ENCODE data around the gene SLC35E3. TPM values are rescaled to one million over a fixed set of nuclear protein-coding genes. Genes with fewer than 3 reads are reported as not detected.
"Not testable (repeated sequence)": the region's sequence is repeated elsewhere in the genome, so short reads cannot be mapped to it uniquely, and the experiment has no call there.

Gene SLC35E3
- total RNA-seq, 4 donors from 2014 or later = 1.3 to 15.1 (median 4.9) TPM

DNA sequence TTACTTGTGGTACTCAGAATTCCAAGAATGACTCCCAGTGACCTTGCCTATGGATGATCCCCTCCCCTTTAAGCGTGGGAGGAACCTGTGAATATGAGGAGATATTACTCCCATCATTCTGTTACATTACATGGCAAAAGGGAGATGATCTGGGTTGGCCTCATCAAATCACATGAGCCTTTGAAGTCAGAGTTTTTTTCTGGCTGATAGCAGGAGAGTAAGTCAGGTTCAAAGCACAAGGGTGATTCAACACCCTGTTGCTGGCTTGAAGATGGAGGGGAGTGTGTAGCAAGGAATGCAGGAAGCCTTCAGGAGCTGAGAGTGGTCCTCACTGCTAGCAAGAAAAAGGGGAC lies 52.9 kb downstream of the SLC35E3 start:
- no peaks in the 10 kb centered on the region for H3K27me3 ChIP-seq
- 83 to 100% methylated on average over 1 of the region's 1 CpG for WGBS, 2 donors (ENCODE audit: low coverage in 1 of 2)
- H3K27ac ChIP-seq = no peak overlapping the region
- TF ChIP-seq EP300 (IDR thresholded peaks at IDR 0.05) (no peak), POLR2AphosphoS5 (IDR thresholded peaks at IDR 0.05) (no peak), POLR2A (IDR thresholded peaks at IDR 0.05) (no peak)
- TF ChIP-seq, protein P1, sequence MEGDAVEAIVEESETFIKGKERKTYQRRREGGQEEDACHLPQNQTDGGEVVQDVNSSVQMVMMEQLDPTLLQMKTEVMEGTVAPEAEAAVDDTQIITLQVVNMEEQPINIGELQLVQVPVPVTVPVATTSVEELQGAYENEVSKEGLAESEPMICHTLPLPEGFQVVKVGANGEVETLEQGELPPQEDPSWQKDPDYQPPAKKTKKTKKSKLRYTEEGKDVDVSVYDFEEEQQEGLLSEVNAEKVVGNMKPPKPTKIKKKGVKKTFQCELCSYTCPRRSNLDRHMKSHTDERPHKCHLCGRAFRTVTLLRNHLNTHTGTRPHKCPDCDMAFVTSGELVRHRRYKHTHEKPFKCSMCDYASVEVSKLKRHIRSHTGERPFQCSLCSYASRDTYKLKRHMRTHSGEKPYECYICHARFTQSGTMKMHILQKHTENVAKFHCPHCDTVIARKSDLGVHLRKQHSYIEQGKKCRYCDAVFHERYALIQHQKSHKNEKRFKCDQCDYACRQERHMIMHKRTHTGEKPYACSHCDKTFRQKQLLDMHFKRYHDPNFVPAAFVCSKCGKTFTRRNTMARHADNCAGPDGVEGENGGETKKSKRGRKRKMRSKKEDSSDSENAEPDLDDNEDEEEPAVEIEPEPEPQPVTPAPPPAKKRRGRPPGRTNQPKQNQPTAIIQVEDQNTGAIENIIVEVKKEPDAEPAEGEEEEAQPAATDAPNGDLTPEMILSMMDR (IDR thresholded peaks at IDR 0.05) = no peak
- no peak for ATAC-seq
- H3K4me1 ChIP-seq = no peaks in the 10 kb centered on the region
- no peak overlapping the region for H3K4me3 ChIP-seq
- no peaks in the 10 kb centered on the region for H3K36me3 ChIP-seq
- H3K9me3 ChIP-seq = no peaks in the 10 kb centered on the region

DNA sequence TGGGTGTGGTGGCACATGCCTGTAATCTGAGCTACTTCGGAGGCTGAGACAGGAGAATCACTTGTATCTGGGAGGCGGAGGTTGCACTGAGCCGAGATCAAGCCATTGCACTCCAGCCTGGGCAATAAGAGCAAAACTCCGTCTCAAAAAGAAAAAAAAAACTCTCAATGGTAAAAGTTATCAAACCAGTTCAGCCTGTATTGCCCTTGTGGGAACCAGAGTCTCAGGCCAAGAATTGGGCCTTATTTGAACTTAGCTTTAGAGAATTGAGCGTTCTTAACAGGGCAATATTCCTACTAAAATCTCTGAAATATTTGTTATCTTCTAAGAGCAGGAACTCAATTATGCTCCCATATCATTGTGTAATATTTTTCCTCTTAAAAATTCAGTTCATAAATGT lies 54.3 kb downstream of the SLC35E3 start:
- Histone ChIP-seq H3K27ac (no peak overlapping the region), H3K27me3 (no peaks in the 10 kb centered on the region), H3K9me3 (no peaks in the 10 kb centered on the region), H3K36me3 (no peaks in the 10 kb centered on the region), H3K4me3 (no peak overlapping the region), H3K4me1 (no peaks in the 10 kb centered on the region)
- WGBS, 2 donors (ENCODE audit: low coverage in 1 of 2) = 92 to 99% methylated on average over 2 to 4 of the region's 5 CpGs
- ATAC-seq = no peak
- no peak for TF ChIP-seq POLR2A (IDR thresholded peaks at IDR 0.05)

DNA sequence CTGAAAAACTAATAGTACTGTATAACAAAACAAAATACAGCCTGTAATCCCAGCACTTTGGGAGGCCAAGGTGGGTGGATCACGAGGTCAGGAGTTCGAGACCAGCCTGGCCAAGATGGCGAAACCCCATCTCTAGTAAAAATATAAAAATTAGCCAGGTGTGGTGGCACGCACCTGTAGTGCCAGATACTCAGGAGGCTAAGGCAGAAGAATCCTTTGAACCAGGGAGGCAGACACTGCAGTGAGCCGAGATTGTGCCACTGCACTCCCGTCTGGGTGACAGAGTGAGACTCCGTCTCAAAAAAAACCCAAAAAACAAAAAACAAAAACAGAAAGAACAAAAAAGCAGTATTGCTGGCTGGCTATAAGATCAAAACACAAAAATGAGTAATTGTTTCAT lies 55.1 kb downstream of the SLC35E3 start:
- WGBS, 2 donors (ENCODE audit: low coverage in 1 of 2) = 91 to 98% methylated on average over 6 to 7 of the region's 7 CpGs

DNA sequence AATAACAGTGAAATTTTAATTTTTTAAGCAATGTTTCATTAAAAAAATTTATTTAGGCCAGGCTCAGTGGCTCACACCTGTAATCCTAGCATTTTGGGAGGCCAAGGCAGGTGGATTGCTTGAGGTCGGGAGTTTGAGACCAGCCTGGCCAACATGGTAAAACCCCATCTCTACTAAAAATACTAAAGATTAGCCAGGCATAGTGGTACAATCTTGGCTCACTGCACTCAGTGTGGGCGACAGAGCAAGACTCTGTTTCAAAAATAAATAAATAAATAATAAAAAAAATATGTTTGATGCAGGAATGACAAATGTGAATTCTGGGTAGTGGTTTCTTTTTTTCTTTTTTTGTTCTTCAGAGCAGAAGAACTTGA lies 56.4 kb downstream of the SLC35E3 start:
- H3K27me3 ChIP-seq, H3K27ac ChIP-seq, H3K9me3 ChIP-seq, ATAC-seq, H3K4me3 ChIP-seq, H3K4me1 ChIP-seq, H3K36me3 ChIP-seq: not testable (repeated sequence)
- 74 to 85% methylated on average over 2 of the region's 2 CpGs for WGBS, 2 donors (ENCODE audit: low coverage in 1 of 2)

More for the DNA sequence above, 55.1 kb downstream of the SLC35E3 start:
- not testable (repeated sequence) for H3K27ac ChIP-seq, H3K27me3 ChIP-seq, H3K36me3 ChIP-seq, H3K4me3 ChIP-seq, H3K9me3 ChIP-seq, H3K4me1 ChIP-seq, ATAC-seq

DNA sequence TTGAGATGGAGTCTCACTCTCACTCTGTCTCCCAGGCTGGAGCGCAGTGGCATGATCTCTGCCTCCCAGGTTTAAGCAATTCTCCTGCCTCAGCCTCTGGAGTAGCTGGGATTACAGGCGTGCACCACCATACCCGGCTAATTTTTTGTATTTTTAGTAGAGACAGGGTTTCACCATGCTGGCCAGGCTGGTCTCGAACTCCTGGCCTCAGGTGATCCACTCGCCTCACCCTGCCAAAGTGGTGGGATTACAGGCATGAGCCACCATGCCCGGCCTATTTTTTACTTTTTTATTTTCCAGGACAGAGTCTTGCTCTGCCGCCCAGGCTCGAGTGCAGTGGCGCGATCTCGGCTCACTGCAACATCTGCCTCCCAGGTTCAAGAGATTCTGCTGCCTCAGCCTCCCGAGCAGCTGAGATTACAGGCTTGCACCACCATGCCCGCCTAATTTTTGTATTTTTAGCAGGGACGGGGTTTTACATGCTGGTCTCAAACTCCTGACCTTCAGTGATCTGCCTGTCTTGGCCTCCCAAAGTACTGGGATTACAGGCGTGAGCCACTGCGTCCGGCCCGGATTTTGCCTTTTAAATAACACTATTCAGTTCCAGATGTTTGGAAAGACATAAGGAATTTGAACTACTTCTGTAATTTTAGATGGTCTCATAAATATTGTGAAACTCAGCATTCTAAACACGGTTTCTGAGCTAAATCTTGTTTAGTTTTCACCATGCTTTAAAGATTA lies 57.1 kb downstream of the SLC35E3 start:
- H3K27ac ChIP-seq, ATAC-seq, H3K27me3 ChIP-seq, H3K4me3 ChIP-seq, H3K4me1 ChIP-seq, H3K36me3 ChIP-seq, H3K9me3 ChIP-seq: not testable (repeated sequence)
- WGBS, 2 donors (ENCODE audit: low coverage in 1 of 2) = 86 to 89% methylated on average over 7 to 18 of the region's 19 CpGs

DNA sequence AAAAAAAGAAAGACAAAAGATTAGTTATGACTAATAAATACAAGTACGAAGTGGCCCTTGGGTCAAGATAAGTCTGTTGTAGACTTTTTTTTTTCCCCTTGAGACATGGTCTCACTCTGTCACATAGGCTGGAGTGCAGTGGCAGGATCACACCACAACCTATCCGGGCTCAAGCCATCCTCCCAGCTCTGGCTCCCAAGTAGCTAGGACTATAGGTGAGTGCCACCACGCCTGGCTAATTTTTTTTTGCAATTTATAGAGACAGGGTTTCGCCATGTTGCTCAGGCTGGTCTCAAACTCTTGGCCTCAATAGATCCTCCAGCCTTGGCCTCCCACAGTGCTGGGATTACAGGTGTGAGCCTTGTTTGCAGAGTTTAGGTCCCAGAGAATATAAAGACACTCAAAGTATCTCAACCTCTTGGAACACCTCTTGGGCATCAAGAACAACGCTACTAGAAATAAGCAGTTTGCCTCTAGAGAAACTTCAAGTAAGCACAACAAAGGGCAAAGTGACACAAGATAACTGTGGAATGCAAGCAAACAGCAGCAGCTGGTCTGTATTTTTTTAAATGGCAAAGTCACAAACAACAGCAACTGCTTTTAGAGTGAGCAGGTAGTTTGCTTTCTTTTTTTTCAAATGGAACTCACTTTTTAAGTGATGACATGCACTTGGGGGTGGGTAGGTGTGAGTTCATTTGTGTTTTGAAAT lies 58.1 kb downstream of the SLC35E3 start:
- Histone ChIP-seq H3K27ac (no peak overlapping the region), H3K4me3 (no peak overlapping the region), H3K4me1 (peaks cover 0 to 9% (median 0%) of the 10 kb centered on the region in 3 donors), H3K36me3 (no peaks in the 10 kb centered on the region), H3K27me3 (no peaks in the 10 kb centered on the region), H3K9me3 (no peaks in the 10 kb centered on the region)
- no peak for TF ChIP-seq EP300 (IDR thresholded peaks at IDR 0.05)
- TF ChIP-seq, protein P1 (IDR thresholded peaks at IDR 0.05) = no peak
- TF ChIP-seq POLR2AphosphoS5 (IDR thresholded peaks at IDR 0.05) = no peak
- no peak for TF ChIP-seq POLR2A (IDR thresholded peaks at IDR 0.05)
- no peak for ATAC-seq
- WGBS, 2 donors (ENCODE audit: low coverage in 1 of 2) = 92 to 100% methylated on average over 2 to 5 of the region's 5 CpGs
